Stimulated activated CD8-positive, alpha-beta memory T cell treated with anti-CD3 and anti-CD28 coated beads, Interleukin-12 subunit alpha, Interleukin-12 subunit beta, amount 100 ng/mL, for 1 hour (primary cell): ENCODE data around the gene TKFC.

Source experiments
- DNase-seq: peaks from one replicate; pipeline ENCODE4 v3.0.0-alpha.2; 2020; ENCODE audit warnings: low read depth

TKFC gene

DNA sequence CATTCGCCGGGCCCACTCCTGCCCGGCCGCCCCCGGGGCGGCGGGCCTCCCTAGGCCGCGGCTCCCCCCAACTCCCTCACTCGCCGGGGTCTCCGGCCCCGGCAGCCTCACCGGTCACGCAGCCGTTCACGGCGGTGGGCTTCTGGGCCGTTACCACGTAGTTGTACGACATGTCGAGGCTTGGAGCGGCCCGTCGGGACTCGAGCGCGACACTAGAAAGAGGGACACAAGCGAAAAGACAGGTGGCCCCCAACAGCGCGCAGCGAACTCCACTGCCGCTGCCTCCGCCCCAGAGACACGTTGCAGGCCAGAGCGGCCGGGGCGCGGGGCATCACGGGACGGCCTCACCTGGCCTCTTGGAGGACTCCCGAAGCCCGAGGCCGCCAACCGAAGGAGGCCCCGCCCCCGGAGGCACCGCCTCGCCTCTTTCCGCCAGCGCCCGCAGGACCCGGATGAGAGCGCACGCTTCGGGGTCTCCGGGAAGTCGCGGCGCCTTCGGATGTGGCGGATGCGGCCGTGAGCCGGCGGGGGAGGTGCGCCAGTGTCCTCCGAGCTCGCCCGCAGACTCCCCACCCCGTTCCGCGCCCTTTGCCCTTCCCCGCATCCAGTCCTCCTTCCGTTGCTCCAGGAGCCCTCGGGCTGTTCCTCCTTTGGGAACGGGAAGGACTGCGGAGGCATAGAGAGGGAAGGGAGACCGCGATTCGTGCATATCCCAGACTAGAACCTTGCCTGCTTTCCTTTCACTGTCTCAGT lies at the start of gene TKFC, which contains the start of gene DDB1:
Gene TKFC (plus strand): TSS at position 432 of the 753 bp plus-strand sequence. CDS start 1,501 bp downstream, outside the sequence.
Gene DDB1 (minus strand): TSS at position 309 of the 753 bp plus-strand sequence. CDS start 137 bp downstream, at position 172.
- peak; percentile 95 for DNase-seq

DNA sequence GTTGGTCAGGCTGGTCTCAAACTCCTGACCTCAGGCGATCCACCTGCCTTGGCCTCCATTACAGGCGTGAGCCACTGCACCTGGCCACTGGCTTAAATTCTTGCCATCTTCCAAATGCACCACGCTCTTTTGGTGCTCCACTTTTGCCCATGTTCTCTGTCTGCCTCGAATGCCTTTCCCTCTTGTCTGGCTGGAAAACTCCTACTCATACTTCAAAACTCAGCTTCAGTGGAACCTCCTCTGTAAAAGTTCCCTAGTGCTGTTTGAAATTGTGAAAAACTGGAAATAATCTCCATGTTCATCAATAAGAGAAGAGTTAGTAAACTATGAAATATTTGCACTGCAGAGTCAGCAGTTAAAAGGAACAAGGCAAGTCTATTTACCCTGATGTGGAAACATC lies 49.4 kb upstream of the TKFC start:
- no peak for DNase-seq

DNA sequence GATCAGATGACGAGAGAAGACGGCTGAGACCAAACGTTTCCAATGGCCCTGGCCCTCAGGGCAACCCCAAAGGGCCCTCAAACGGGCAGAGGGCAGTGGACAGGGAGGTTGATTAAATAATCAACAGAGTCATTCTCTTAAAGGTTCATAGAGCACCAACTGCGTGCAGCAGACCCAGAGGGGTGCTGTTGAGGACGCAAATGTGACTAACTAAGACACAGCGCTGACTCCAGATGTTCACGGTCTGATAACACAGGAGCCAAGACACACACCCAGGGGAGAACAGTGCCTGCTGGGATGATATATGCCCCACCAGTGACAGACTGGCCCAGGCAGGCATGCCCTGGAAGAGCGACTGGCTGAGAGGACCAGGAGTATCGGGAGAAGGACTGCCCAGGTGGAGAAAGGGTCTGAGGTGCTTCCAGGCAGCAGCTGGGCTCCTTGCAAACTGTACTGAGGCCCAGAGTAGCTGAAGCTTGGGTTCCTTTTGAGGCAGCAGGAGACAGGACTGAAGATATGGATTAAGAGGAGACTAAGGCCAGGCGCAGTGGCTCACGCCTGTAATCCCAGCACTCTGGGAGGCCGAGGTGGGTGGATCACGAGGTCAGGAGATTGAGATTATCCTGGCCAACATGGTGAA lies 45.6 kb upstream of the TKFC start:
- DNase-seq = no peak

DNA sequence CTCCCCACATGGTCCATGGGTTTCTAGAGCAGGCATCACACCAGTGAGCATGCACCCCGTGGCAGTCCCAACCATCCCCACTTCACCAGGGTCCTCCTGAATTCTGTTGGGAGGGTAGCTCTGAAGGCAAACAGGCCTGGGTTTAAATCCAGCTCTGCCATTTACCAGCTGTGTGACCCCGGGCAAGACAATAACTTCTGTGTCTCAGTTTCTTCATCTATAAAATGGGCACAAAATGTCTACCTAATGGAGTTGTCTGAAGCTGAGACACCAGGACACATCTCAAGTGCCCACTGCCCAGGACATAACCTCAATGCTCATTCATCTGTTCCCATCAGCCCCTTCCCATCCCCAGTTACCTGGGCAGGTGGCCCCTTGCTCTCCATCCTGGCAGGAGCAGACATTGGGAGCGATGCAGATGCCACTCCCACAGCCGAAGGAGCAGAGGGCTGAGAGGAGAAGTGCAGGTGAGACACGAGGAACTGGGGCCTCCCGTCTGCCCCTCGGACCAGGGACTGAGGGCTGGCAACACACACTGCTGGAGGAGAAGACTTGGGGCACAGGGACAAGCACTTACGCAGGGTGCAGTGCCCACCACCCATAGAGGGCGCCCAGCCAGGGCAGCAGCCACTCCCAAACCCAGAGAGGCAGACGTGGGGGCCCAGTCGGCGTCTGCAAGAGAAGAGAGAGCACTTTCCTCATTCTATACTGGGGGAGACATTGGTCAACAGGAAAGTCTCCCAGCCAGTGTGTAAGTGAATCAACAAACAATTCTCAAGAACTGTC lies 41.9 kb upstream of the TKFC start:
- DNase-seq = no peak

GRCh38 chr11:61292356-61292755 lies 40.7 kb upstream of the TKFC start:
- no peak for DNase-seq

GRCh38 chr11:61293867-61294716 lies 38.9 kb upstream of the TKFC start:
- DNase-seq = no peak

GRCh38 chr11:61294717-61295595 lies 38.1 kb upstream of the TKFC start, which contains the start of gene VWCE:
Gene VWCE, minus strand, starts transcription at chr11:61295316. Its CDS starts 279 bp downstream, at chr11:61295037.
- peak; percentile 37 for DNase-seq

GRCh38 chr11:61295596-61295926 lies 37.5 kb upstream of the TKFC start:
- DNase-seq = no peak

GRCh38 chr11:61297341-61297740 lies 35.7 kb upstream of the TKFC start:
- DNase-seq = no peak

DNA sequence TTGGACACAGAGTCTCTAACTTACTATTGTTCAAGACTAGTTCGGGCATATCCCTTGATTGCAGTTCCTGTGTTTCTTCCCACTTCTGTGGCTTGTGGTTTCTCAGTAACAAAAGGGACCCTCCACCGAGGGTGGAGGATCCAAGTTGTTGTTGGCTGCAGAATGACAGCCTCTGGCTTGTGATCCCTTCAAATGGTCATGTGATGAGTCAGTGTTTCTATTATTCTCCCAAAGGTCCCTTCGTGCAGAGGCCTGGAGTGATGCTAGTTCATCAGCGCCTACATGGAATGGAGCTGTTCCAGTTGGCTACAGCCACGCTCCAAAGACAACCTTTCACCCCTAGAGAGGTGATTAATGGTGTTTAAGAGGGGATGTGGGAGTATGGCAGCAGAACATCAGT lies 35.3 kb upstream of the TKFC start:
- DNase-seq = no peak

DNA sequence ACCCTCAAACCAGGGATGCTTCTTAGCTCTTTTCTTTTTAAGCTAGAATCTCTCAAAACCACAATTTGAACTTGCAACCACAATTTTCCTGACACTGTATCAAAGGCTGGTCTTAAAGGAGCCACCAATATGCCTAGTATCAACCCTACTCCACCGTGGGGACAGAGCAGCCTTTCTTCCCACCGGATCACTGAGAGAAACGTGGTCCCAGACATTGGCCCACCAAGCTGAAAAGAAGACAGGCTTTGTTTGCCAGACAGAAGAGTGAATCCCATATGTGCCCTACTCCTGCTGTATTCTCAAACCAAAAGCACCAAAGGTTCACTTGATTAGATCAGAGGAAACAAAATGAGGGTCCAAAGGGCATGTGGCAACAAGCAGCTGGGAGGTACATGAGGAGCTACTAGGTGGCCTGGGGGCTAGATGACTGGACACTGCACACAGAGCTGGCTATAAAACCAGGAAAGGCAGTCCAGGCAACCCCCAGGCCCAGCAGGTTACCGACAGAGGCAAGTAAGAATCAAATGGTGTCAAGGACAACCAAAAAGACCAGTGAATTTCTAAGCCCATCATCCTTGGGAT lies 34.3 kb upstream of the TKFC start:
- no peak for DNase-seq

GRCh38 chr11:61302550-61302949 lies 30.5 kb upstream of the TKFC start:
- no peak for DNase-seq

- no peak for DNase-seq
Observed at GRCh38 chr11:61303725-61304124, 29.3 kb upstream of the TKFC start.

- no peak for DNase-seq
Observed at GRCh38 chr11:61305417-61305816, 27.6 kb upstream of the TKFC start.

DNA sequence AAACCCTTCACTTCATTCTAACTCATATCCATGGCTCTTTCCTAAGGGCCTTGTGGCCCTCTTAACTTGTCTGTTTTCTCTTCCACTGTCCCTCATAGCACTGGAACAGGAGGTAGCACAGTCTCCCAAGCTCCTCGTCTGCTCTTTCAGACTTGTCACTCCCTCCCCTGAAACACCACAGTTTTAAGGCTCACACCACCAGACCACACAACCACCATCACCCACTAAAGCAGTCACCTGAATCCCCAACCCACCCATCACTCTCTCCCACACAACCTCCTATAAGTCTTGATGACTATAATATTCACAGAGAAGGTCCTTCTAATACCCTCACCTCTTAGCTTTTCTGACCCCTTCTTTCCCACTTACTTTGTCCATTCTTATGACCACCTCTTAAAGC lies 26.8 kb upstream of the TKFC start:
- no peak for DNase-seq

- DNase-seq = no peak
Observed at GRCh38 chr11:61307354-61307753, 25.7 kb upstream of the TKFC start.

DNA sequence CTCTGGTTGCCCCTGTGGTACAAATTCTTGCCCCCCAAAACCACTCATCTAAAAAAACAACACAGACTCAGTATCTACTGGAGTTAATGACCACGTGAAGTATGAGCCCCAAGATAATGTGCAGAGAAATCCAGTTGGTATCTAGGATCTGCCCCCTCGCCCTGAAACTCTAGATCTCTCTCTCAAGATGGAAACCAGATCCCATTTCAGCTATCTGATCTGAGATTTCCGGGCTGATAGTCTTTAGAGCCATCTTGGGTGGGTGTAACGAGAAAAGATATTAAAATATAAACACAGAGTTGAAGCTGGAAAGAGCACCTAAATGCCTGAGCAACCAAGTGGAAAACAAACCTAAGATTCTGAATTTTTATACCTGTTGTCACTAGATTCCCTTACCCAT lies 23.9 kb upstream of the TKFC start:
- DNase-seq = no peak

- DNase-seq = no peak
Observed at GRCh38 chr11:61309739-61310138, 23.3 kb upstream of the TKFC start.

GRCh38 chr11:61310749-61311148 lies 22.3 kb upstream of the TKFC start:
- no peak for DNase-seq

- no peak for DNase-seq
Observed at GRCh38 chr11:61315260-61315659, 17.8 kb upstream of the TKFC start.
